Cardiac muscle cell (in vitro differentiated cells and primary cell): Measurements from ENCODE around the gene CLDN9. TPM values are rescaled to one million over a fixed set of nuclear protein-coding genes. Genes with fewer than 3 reads are reported as not detected.
"Not testable (repeated sequence)": the region's sequence is repeated elsewhere in the genome, so short reads cannot be mapped to it uniquely, and the experiment has no call there.

Experiments
- DNase-seq, 2 donors: peaks; one replicate each; pipeline versions ENCODE4 v3.0.0 to v3.0.0-alpha.2; 2010 to 2017; ENCODE audit warnings: low read depth in 1 of 2, low spot score in 1 of 2
- H3K27ac ChIP-seq: fragments of 200-600 bp; sonication (generic); 2 replicates; pipeline ENCODE4 v1.5.1; 2016
- H3K27me3 ChIP-seq: fragments of 200-600 bp; sonication (generic); 2 replicates; pipeline ENCODE4 v1.6.0; 2016; ENCODE audit warnings: control low read depth
- H3K36me3 ChIP-seq: fragments of 200-600 bp; sonication (generic); 2 replicates; pipeline ENCODE4 v1.5.1; 2016; ENCODE audit warnings: control low read depth
- H3K4me1 ChIP-seq: fragments of 200-600 bp; sonication (generic); 2 replicates; pipeline ENCODE4 v1.8.1; 2017; ENCODE audit warnings: low read depth, mild to moderate bottlenecking, mixed run types
- H3K4me3 ChIP-seq: fragments of 200-600 bp; sonication (generic); 2 replicates; pipeline ENCODE4 v1.5.1; 2016; ENCODE audit warnings: mild to moderate bottlenecking
- H3K9me3 ChIP-seq: fragments of 200-600 bp; sonication (generic); 2 replicates; pipeline ENCODE4 v1.5.1; 2017; ENCODE audit warnings: low read depth, mild to moderate bottlenecking, control low read depth
- CTCF ChIP-seq: IDR thresholded peaks from 2 replicates; pipeline ENCODE4 v1.5.1; 2012; ENCODE audit warnings: low read depth, mild to moderate bottlenecking, low read length
- polyA plus RNA-seq: library from polyadenylated mRNA; unstranded; fragments of >200 nt; fragmentation: Nextera tagmentation; extraction: Ambion mirVana; gene quantifications from 2 replicates; pipeline ENCODE4 v1.2.1, GENCODE V29; 2016
- total RNA-seq: library from RNA; depleted of rRNA; stranded (reverse); fragments of >200 nt; gene quantifications from 2 replicates; pipeline ENCODE4 v1.2.3, GENCODE V29; 2016

CLDN9 gene
- total and polyA plus RNA-seq, 2 experiments from 2014 or later: 6.3 to 8.5 TPM

- Histone ChIP-seq H3K4me3 (no peak overlapping the region), H3K9me3 (no peaks in the 10 kb centered on the region), H3K36me3 (no peaks in the 10 kb centered on the region), H3K27me3 (peaks cover 2% of the 10 kb centered on the region), H3K4me1 (no peaks in the 10 kb centered on the region), H3K27ac (no peak overlapping the region)
- DNase-seq: no peak
- no peak for TF ChIP-seq CTCF
These were observed 42.4 kb downstream of the CLDN9 start for GRCh38 chr16:3054965-3055733.

- not testable (repeated sequence) for H3K4me3 ChIP-seq, H3K27me3 ChIP-seq, H3K27ac ChIP-seq
These were observed 43.0 kb downstream of the CLDN9 start for GRCh38 chr16:3055734-3056115.

GRCh38 chr16:3056336-3057180 lies 43.8 kb downstream of the CLDN9 start:
- Histone ChIP-seq H3K36me3 (no peaks in the 10 kb centered on the region), H3K27ac (no peak overlapping the region), H3K27me3 (peaks cover 2% of the 10 kb centered on the region), H3K4me1 (no peaks in the 10 kb centered on the region), H3K4me3 (no peak overlapping the region), H3K9me3 (no peaks in the 10 kb centered on the region)
- no peak for DNase-seq
- TF ChIP-seq CTCF: no peak

More at GRCh38 chr16:3055734-3056115, 43.0 kb downstream of the CLDN9 start:
- H3K9me3 ChIP-seq, DNase-seq, H3K36me3 ChIP-seq, H3K4me1 ChIP-seq: not testable (repeated sequence)

- Histone ChIP-seq H3K4me3 (no peak overlapping the region), H3K4me1 (no peaks in the 10 kb centered on the region), H3K36me3 (no peaks in the 10 kb centered on the region), H3K9me3 (no peaks in the 10 kb centered on the region), H3K27me3 (peaks cover 2% of the 10 kb centered on the region), H3K27ac (no peak overlapping the region)
- no peak for DNase-seq
- TF ChIP-seq CTCF: no peak
These were observed 44.7 kb downstream of the CLDN9 start for GRCh38 chr16:3057181-3058138.

GRCh38 chr16:3058139-3059030 lies 45.7 kb downstream of the CLDN9 start:
- TF ChIP-seq CTCF: no peak
- no peaks in the 10 kb centered on the region for H3K4me1 ChIP-seq
- peak overlapping the region; percentile 93 for H3K4me3 ChIP-seq
- H3K27ac ChIP-seq: no peak overlapping the region
- H3K36me3 ChIP-seq: no peaks in the 10 kb centered on the region
- H3K27me3 ChIP-seq: peaks cover 2% of the 10 kb centered on the region
- H3K9me3 ChIP-seq: no peaks in the 10 kb centered on the region
- DNase-seq: peak; percentile 31 to 59
